Measurements from ENCODE around the gene PPARG.

DNA sequence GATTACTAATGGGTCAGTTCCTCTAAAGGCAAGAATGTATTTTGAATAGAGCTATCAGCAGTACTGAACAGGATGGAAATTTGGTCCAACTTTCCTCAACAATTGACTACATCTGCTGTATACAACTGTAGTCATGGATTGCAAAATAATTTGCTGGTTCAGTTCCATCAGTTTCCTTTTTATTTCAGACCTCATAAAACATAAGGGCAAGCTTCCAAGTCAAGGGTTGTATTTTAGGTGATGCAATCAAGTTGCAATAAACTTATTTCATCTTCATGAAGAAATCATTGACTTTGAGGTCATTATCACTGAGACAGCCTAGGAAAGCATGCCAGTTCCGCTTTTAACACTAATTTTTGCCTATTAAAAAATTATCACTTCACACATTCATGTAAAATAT, 105.0 kb downstream of the PPARG start:
- TF ChIP-seq ZNF274 (IDR thresholded peaks at IDR 0.05; ENCODE audit: low read depth, low read length): no peak
- TF ChIP-seq SUZ12 (IDR thresholded peaks at IDR 0.05; ENCODE audit: extremely low read depth, insufficient read depth, insufficient read length): no peak
- TF ChIP-seq YY1 (IDR thresholded peaks at IDR 0.05; ENCODE audit: insufficient read depth, insufficient read length): no peak
